IPS DF 4.7 (cell line): ENCODE measurements around the gene FCSK.
"Not testable (repeated sequence)": the region's sequence is repeated elsewhere in the genome, so short reads cannot be mapped to it uniquely, and the experiment has no call there.

Source experiments
- DNase-seq: peaks from one replicate; pipeline ENCODE4 v3.0.0-alpha.2; 2013; ENCODE audit warnings: low spot score; ENCODE audit errors: extremely low read depth

Gene FCSK

DNA sequence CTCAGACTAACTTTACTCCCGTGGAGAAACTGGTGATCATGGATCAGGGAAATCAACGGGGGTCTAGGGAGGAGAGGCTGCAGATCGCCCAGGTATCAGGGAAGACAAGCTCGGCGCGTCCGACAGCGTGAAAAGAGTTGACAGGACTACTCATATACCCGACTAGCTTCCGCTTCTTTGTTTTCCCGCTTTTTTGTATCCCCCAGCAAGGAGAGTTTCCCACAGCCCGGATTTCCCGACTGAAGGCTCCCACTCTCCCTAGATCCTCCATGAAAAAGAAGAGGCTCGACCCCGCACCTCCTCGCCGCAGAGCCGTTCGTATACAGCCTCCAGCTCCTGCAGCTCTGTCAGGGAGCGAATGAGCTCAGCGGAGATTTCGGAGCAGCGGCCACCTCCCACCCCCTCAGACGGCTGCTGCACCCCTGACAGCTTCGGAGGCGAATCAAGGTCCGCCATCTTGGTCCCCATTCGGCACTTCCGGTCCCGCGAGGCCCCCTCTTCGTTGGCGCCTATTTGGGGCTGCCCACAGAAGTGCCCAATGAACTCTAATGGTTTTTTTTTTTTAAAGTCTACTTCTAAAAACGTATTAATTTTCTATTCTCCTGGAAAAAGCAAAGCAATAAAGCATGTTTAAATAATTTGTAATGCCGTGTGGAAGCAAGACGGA lies 68.8 kb downstream of the FCSK start, which contains the start of gene COG4:
TSS of gene COG4 (minus strand) at position 479 of the 667 bp plus-strand sequence. CDS start at position 468, 11 bp downstream.
- peak; percentile 30 for DNase-seq

DNA sequence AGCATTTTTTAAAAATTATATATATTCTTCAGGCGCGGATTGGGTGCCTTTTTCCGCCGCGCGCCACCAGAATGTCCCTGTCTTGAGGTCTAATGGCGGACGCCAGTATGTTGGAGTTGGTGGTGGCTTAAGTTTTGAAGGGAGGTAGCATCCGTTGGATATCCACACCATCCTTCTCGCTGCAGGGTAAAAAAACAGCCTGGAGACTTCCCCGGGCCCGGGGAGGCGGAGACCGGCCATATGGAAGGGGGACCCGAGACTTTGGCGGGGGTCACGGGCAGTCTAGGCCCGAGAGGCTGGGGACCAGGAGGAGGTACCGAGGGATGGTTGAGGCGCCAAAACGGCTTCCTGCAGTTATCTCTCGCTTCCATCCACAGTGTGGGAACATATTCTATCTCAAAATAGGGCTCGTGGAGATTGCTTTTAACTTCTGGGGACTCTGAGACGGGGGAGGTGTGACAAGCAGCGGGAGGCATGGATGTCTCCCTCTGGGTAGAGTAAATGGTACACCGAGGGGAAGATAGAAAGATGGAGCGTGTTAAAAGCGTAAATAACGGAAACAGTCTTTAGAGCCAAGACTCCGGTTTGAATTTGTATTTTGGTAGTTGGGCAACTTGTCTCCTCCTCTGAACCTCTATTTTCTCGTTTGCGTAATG lies 69.5 kb downstream of the FCSK start, which contains the start of gene SF3B3:
TSS of gene SF3B3 (plus strand) at position 74 of the 656 bp plus-strand sequence. CDS start 2,841 bp downstream, outside the sequence.
- peak; percentile 2 for DNase-seq

DNA sequence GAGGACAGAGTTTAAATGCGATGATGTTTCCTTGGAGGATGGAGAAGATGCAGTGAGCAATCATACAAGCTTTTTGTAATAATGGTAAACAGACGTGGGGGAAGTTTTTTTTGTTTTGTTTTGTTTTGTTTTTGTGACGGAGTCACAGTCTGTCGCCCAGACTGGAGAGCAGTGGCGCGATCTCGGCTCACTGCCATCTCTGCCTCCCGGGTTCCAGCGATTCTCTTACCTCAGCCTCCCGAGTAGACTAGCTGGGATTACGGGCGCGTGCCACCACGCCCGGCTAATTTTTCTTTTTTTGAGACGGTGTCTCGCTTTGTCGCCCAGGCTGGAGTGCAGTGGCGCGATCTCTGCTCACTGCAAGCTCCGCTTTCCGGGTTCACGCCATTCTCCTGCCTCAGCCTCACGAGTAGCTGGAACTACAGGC lies 70.0 kb downstream of the FCSK start:
- DNase-seq = not testable (repeated sequence)

DNA sequence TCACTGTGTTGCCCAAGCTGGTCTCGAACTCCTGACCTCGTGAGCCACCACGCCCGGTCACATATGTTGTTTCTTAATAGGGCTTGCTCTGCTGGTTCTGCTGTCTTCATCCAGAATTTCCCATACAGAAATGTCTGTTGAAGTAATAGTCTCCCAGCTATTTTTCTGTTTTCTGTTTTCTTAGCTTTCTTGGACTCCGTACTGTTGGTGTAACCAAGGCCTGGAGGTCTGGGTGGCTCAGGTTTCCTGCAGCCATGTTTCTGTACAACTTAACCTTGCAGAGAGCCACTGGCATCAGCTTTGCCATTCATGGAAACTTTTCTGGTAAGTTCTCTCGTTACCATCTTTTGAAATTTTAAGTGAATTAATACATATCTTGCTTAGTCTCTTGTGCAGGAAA lies 72.0 kb downstream of the FCSK start:
- no peak for DNase-seq

DNA sequence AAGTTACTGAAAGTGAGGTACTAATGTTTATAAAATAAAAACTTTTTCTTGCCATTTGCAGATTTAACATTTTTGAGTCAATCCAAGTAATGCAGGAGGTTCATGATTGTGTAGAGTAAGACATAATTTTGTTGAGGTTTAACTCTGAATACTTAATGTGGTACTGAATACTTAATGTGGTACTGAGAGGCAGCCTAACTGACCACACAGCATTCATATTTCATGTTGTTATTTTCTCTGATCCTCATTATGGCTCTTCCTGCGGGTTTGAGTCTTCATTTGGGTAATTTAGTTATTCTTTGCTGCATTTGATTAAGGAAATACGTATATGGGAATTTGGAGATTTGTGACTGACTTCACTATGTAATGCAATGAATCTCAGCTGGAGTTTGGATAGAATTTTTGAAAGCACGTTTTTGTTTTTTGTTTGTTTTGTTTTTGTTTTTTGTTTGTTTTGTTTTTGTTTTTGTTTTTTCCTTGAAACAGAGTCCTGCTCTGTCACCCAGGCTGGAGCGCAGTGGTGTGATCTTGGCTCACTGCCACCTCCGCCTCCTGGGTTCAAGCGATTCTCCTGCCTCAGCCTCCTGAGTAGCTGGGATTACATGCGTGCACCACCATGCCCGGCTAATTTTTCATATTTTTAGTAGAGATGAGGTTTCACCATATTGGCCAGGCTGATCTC lies 73.1 kb downstream of the FCSK start:
- DNase-seq = no peak

DNA sequence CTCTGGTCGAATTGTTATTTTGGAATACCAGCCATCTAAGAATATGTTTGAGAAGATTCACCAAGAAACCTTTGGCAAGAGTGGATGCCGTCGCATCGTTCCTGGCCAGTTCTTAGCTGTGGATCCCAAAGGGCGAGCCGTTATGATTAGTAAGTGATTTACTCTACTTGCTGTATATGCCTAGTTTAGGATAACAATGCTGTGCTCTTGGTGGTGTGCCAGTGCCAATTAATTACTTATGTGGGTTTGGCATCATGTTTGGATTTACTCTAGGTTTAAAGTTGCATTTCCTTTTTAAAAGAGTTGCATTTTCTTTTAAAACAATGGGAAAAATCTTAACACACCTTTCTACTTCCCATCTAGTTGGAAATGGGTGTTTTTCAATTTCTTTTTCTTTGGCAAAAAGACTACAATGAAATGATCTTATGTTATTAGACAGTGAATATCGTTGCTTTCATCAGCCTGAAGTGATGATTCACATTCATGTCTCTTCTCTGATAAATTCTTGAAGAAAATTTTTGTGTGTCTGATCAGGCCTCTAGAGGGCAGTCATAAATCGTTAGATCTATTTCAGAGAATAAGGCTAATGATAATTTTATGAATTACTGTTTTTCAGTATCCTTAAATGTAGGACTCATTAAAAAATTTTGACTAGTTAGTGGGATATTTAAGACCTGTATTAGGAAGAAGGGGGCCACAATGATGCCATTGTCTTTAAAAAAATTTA lies 74.8 kb downstream of the FCSK start:
- DNase-seq = no peak
